Muscle layer of duodenum (tissue), 2 donors: ENCODE results near the gene TSPAN4.

Source experiments
- H3K27ac ChIP-seq: one replicate; pipeline ENCODE4 v1.7.0; 2013; ENCODE audit warnings: mild to moderate bottlenecking, low read length
- H3K27me3 ChIP-seq: one replicate; pipeline ENCODE4 v1.7.0; 2013; ENCODE audit warnings: low read depth, mild to moderate bottlenecking, control low read depth, low read length
- H3K36me3 ChIP-seq, 2 donors: one replicate each; pipeline ENCODE4 v1.7.0; 2013; ENCODE audit warnings: low read length in 2 of 2, control low read depth in 1 of 2, mild to moderate bottlenecking in 1 of 2; ENCODE audit not compliant: insufficient read depth in 2 of 2, control insufficient read depth in 1 of 2
- H3K4me1 ChIP-seq, 2 donors: one replicate each; pipeline ENCODE4 v1.7.0; 2013; ENCODE audit warnings: low read length in 2 of 2, mild to moderate bottlenecking in 2 of 2, control low read depth in 1 of 2, moderate library complexity in 1 of 2; ENCODE audit not compliant: insufficient read depth in 2 of 2, control insufficient read depth in 1 of 2
- H3K4me3 ChIP-seq, 2 donors: one replicate each; pipeline ENCODE4 v1.7.0; 2013; ENCODE audit warnings: low read length in 2 of 2, low read depth in 1 of 2, mild to moderate bottlenecking in 1 of 2
- H3K9me3 ChIP-seq, 2 donors: one replicate each; pipeline ENCODE4 v1.7.0; 2013; ENCODE audit warnings: low read length in 2 of 2, control low read depth in 1 of 2, mild to moderate bottlenecking in 1 of 2; ENCODE audit not compliant: control insufficient read depth in 1 of 2
- donor health status: healthy.

The TSPAN4 gene

GRCh38 chr11:809287-810039 lies 33.2 kb upstream of the TSPAN4 start, which contains the start of gene RPLP2:
Gene RPLP2, plus strand, starts transcription at chr11:809967. Its CDS starts 268 bp downstream, at chr11:810235.
- Histone ChIP-seq H3K4me1 (peaks cover 9 to 31% of the 10 kb centered on the region in 2 donors), H3K27ac (peak within 1 kb of the TSS; percentile 99), H3K27me3 (no peaks in the 10 kb centered on the region), H3K4me3 (peak within 1 kb of the TSS; percentile 86 to 94), H3K36me3 (peaks cover 27 to 41% of the 10 kb centered on the region in 2 donors), H3K9me3 (no peaks in the 10 kb centered on the region)

GRCh38 chr11:810040-810567 lies 32.5 kb upstream of the TSPAN4 start:
- peaks cover 7 to 27% of the 10 kb centered on the region in 2 donors for H3K4me1 ChIP-seq
- peak overlapping the region; percentile 99 for H3K27ac ChIP-seq
- no peaks in the 10 kb centered on the region for H3K9me3 ChIP-seq
- H3K36me3 ChIP-seq, result peaks cover 27 to 41% of the 10 kb centered on the region in 2 donors
- H3K27me3 ChIP-seq, result no peaks in the 10 kb centered on the region
- peak overlapping the region; percentile 86 to 94 for H3K4me3 ChIP-seq

- peaks cover 7 to 27% of the 10 kb centered on the region in 2 donors for H3K4me1 ChIP-seq
- H3K4me3 ChIP-seq, result peak overlapping the region in 1 of 2 donors; percentile 86
- no peaks in the 10 kb centered on the region for H3K27me3 ChIP-seq
- H3K9me3 ChIP-seq, result no peaks in the 10 kb centered on the region
- H3K36me3 ChIP-seq, result peaks cover 27 to 41% of the 10 kb centered on the region in 2 donors
- peak overlapping the region; percentile 21 for H3K27ac ChIP-seq
These were observed 31.0 kb upstream of the TSPAN4 start for GRCh38 chr11:811446-812245.

GRCh38 chr11:812390-812789 lies 30.3 kb upstream of the TSPAN4 start:
- H3K27ac ChIP-seq, result no peak overlapping the region
- H3K9me3 ChIP-seq, result no peaks in the 10 kb centered on the region
- no peaks in the 10 kb centered on the region for H3K27me3 ChIP-seq
- peaks cover 27 to 41% of the 10 kb centered on the region in 2 donors for H3K36me3 ChIP-seq
- H3K4me3 ChIP-seq, result no peak overlapping the region
- H3K4me1 ChIP-seq, result peaks cover 7 to 27% of the 10 kb centered on the region in 2 donors

GRCh38 chr11:813072-813455 lies 29.6 kb upstream of the TSPAN4 start:
- no peaks in the 10 kb centered on the region for H3K27me3 ChIP-seq
- no peak overlapping the region for H3K27ac ChIP-seq
- no peaks in the 10 kb centered on the region for H3K9me3 ChIP-seq
- peaks cover 27 to 41% of the 10 kb centered on the region in 2 donors for H3K36me3 ChIP-seq
- peaks cover 7 to 25% of the 10 kb centered on the region in 2 donors for H3K4me1 ChIP-seq
- no peak overlapping the region for H3K4me3 ChIP-seq

GRCh38 chr11:813456-814096 lies 29.1 kb upstream of the TSPAN4 start:
- Histone ChIP-seq H3K27ac (no peak overlapping the region), H3K36me3 (peaks cover 27 to 41% of the 10 kb centered on the region in 2 donors), H3K9me3 (no peaks in the 10 kb centered on the region), H3K27me3 (no peaks in the 10 kb centered on the region), H3K4me1 (peaks cover 7 to 22% of the 10 kb centered on the region in 2 donors), H3K4me3 (no peak overlapping the region)

- H3K4me1 ChIP-seq, result peaks cover 9 to 25% of the 10 kb centered on the region in 2 donors
- no peak overlapping the region for H3K4me3 ChIP-seq
- H3K27ac ChIP-seq, result no peak overlapping the region
- H3K9me3 ChIP-seq, result no peaks in the 10 kb centered on the region
- peaks cover 27 to 31% of the 10 kb centered on the region in 2 donors for H3K36me3 ChIP-seq
- H3K27me3 ChIP-seq, result no peaks in the 10 kb centered on the region
These were observed 26.8 kb upstream of the TSPAN4 start for GRCh38 chr11:815675-816432.

GRCh38 chr11:816433-816779 lies 26.2 kb upstream of the TSPAN4 start:
- no peaks in the 10 kb centered on the region for H3K27me3 ChIP-seq
- H3K4me3 ChIP-seq, result no peak overlapping the region
- H3K36me3 ChIP-seq, result peaks cover 24 to 28% of the 10 kb centered on the region in 2 donors
- no peak overlapping the region for H3K27ac ChIP-seq
- H3K4me1 ChIP-seq, result peaks cover 9 to 25% of the 10 kb centered on the region in 2 donors
- H3K9me3 ChIP-seq, result no peaks in the 10 kb centered on the region

- H3K27ac ChIP-seq, result peak within 1 kb of the TSS; percentile 72
These were observed 24.1 kb upstream of the TSPAN4 start, which contains the start of gene PNPLA2 for GRCh38 chr11:818396-819128. Gene PNPLA2, plus strand, starts transcription at chr11:818914. Its CDS starts 805 bp downstream, at chr11:819719.

More at GRCh38 chr11:818396-819128, 24.1 kb upstream of the TSPAN4 start, which contains the start of gene PNPLA2:
- no peaks in the 10 kb centered on the region for H3K27me3 ChIP-seq
- peaks cover 3 to 15% of the 10 kb centered on the region in 2 donors for H3K36me3 ChIP-seq
- H3K4me1 ChIP-seq, result peaks cover 11 to 27% of the 10 kb centered on the region in 2 donors
- no peaks in the 10 kb centered on the region for H3K9me3 ChIP-seq
- H3K4me3 ChIP-seq, result peak within 1 kb of the TSS; percentile 46 to 83
